ENCODE results near the gene DNLZ.
A peak's percentile ranks its signal among the peaks of the same experiment; 100 is the strongest.
"Not testable (repeated sequence)": the region's sequence is repeated elsewhere in the genome, so short reads cannot be mapped to it uniquely, and the experiment has no call there.

DNLZ gene

GRCh38 chr9:136328622-136329041 is 34.9 kb downstream of the DNLZ start:
- no peak for DNase-seq

GRCh38 chr9:136328011-136328621 is 35.4 kb downstream of the DNLZ start:
- DNase-seq: no peak

- peak; percentile 45 for DNase-seq
Measured at GRCh38 chr9:136327304-136327974, 36.1 kb downstream of the DNLZ start, which contains the start of gene GPSM1. TSS of gene GPSM1 (plus strand) at chr9:136327539. CDS start at chr9:136327696, 157 bp downstream.

- no peak for DNase-seq
Measured at GRCh38 chr9:136326761-136327303, 36.7 kb downstream of the DNLZ start.

- DNase-seq: no peak
Measured at GRCh38 chr9:136326061-136326760, 37.3 kb downstream of the DNLZ start.

GRCh38 chr9:136325358-136325757 is 38.2 kb downstream of the DNLZ start:
- no peak for DNase-seq

- no peak for DNase-seq
Measured at GRCh38 chr9:136324501-136325300, 38.8 kb downstream of the DNLZ start.

- DNase-seq: no peak
Measured at GRCh38 chr9:136323371-136323789, 40.2 kb downstream of the DNLZ start.

- no peak for DNase-seq
Measured at GRCh38 chr9:136322756-136323330, 40.7 kb downstream of the DNLZ start.

- DNase-seq: no peak
Measured at GRCh38 chr9:136321561-136321960, 42.0 kb downstream of the DNLZ start.

- not testable (repeated sequence) for DNase-seq
Measured at GRCh38 chr9:136320972-136321371, 42.6 kb downstream of the DNLZ start.

- DNase-seq: not testable (repeated sequence)
Measured at GRCh38 chr9:136319955-136320354, 43.6 kb downstream of the DNLZ start.

GRCh38 chr9:136319244-136319643 is 44.3 kb downstream of the DNLZ start:
- DNase-seq: not testable (repeated sequence)

GRCh38 chr9:136318776-136319241 is 44.7 kb downstream of the DNLZ start:
- no peak for DNase-seq

GRCh38 chr9:136318111-136318775 is 45.3 kb downstream of the DNLZ start:
- DNase-seq: no peak

GRCh38 chr9:136317695-136318094 is 45.8 kb downstream of the DNLZ start:
- no peak for DNase-seq

GRCh38 chr9:136316896-136317676 is 46.5 kb downstream of the DNLZ start:
- DNase-seq: no peak

- peak; percentile 64 for DNase-seq
Measured at GRCh38 chr9:136316271-136316751, 47.2 kb downstream of the DNLZ start.

- no peak for DNase-seq
Measured at GRCh38 chr9:136314944-136315343, 48.6 kb downstream of the DNLZ start.

- no peak for DNase-seq
Measured at GRCh38 chr9:136314056-136314416, 49.5 kb downstream of the DNLZ start.
